ENCODE results near the gene CGB8.

The CGB8 gene

DNA sequence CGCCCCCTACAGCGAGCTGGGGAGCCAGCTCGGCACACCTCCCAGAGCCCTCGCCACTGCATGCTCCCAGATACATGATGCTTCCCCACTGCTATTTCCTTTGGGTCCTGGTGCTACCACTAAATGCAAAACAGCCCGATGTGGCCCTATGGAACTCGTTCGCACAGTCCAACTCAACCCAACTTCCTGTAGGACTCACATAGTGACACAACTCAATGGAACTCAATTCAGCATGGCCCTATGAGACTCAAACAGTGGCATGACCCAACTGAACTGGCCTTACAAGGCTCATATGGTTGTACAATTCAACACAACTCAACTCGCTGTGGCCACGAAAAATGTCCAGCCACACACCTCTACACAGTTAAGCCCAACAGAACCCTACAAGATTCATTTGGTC is 20.1 kb upstream of the CGB8 start:
- TF ChIP-seq FOXP2 (optimal IDR thresholded peaks at IDR 0.05; ENCODE audit: borderline replicate concordance, extremely low read depth, extremely low read length, insufficient read depth) (no peak), TAF1 (IDR thresholded peaks at IDR 0.05; ENCODE audit: borderline replicate concordance, insufficient read depth, low read length) (no peak), SIN3A (IDR thresholded peaks at IDR 0.05; ENCODE audit: borderline replicate concordance, insufficient read depth, low read length) (no peak), POLR2AphosphoS5 (IDR thresholded peaks at IDR 0.05; ENCODE audit: low read depth, low read length) (no peak)
- TF ChIP-seq, protein P1, sequence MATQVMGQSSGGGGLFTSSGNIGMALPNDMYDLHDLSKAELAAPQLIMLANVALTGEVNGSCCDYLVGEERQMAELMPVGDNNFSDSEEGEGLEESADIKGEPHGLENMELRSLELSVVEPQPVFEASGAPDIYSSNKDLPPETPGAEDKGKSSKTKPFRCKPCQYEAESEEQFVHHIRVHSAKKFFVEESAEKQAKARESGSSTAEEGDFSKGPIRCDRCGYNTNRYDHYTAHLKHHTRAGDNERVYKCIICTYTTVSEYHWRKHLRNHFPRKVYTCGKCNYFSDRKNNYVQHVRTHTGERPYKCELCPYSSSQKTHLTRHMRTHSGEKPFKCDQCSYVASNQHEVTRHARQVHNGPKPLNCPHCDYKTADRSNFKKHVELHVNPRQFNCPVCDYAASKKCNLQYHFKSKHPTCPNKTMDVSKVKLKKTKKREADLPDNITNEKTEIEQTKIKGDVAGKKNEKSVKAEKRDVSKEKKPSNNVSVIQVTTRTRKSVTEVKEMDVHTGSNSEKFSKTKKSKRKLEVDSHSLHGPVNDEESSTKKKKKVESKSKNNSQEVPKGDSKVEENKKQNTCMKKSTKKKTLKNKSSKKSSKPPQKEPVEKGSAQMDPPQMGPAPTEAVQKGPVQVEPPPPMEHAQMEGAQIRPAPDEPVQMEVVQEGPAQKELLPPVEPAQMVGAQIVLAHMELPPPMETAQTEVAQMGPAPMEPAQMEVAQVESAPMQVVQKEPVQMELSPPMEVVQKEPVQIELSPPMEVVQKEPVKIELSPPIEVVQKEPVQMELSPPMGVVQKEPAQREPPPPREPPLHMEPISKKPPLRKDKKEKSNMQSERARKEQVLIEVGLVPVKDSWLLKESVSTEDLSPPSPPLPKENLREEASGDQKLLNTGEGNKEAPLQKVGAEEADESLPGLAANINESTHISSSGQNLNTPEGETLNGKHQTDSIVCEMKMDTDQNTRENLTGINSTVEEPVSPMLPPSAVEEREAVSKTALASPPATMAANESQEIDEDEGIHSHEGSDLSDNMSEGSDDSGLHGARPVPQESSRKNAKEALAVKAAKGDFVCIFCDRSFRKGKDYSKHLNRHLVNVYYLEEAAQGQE (IDR thresholded peaks at IDR 0.05; ENCODE audit: insufficient read depth in 1 of 2, low read depth in 2 of 2, low read length in 2 of 2), result no peak

DNA sequence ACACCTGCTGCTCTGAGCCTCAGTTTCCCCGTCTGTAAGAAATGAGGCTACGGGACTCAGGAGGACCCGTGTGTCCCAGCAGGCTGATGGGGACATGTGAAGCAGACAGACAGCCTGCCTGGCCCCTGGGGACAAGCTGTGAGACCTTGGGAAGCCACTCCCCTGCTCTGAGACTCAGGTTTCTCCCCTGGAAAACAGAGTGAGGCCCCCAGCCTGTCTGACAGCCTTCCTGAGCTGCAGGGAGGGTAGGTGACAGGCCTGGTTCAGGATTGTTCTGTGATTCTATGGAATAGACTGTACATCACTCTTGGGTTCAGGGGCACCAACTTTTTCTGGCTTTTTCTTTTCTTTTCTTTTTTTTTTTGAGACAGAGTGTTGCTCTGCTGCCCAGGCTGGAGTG is 18.6 kb upstream of the CGB8 start:
- TF ChIP-seq POLR2AphosphoS5 (IDR thresholded peaks at IDR 0.05; ENCODE audit: low read depth, low read length), result no peak
- TF ChIP-seq FOXP2 (optimal IDR thresholded peaks at IDR 0.05; ENCODE audit: borderline replicate concordance, extremely low read depth, extremely low read length, insufficient read depth), result no peak
- TF ChIP-seq, protein P1 (IDR thresholded peaks at IDR 0.05; ENCODE audit: insufficient read depth in 1 of 2, low read depth in 2 of 2, low read length in 2 of 2), result no peak
- TF ChIP-seq SIN3A (IDR thresholded peaks at IDR 0.05; ENCODE audit: borderline replicate concordance, insufficient read depth, low read length), result no peak
- TF ChIP-seq TAF1 (IDR thresholded peaks at IDR 0.05; ENCODE audit: borderline replicate concordance, insufficient read depth, low read length), result no peak

DNA sequence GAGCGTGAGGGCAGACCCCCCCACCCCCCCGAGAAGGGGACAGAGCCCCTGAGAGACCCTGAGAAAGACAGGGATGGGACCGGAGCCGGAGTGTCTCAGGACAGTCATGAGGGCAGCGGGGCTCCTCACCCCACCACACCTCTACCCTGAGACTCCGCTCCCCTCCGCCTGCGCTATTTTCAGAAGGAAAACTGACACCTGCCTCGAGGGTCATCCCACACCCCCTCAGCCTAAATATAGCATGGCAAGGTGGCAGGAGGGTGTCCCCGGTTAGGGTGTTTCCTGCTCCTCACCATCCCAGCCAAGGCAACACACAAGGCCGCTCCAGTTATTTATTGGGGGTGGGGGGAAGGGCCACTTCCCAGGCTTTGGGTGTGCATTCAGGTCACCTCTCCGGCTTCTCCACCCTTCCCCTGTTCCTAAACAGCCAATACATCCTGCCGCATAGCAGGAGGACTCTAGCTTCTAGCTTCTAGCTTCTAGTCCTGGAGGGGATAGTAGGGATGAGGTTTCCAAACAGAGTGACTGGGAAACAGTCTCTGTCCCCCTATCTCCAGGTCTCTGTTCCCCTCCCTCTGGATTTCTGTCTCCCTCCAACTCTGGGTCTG is 17.1 kb upstream of the CGB8 start:
- TF ChIP-seq TAF1 (IDR thresholded peaks at IDR 0.05; ENCODE audit: borderline replicate concordance, insufficient read depth, low read length) (no peak), SIN3A (IDR thresholded peaks at IDR 0.05; ENCODE audit: borderline replicate concordance, insufficient read depth, low read length) (no peak), FOXP2 (optimal IDR thresholded peaks at IDR 0.05; ENCODE audit: borderline replicate concordance, extremely low read depth, extremely low read length, insufficient read depth) (no peak), POLR2AphosphoS5 (IDR thresholded peaks at IDR 0.05; ENCODE audit: low read depth, low read length) (no peak)

DNA sequence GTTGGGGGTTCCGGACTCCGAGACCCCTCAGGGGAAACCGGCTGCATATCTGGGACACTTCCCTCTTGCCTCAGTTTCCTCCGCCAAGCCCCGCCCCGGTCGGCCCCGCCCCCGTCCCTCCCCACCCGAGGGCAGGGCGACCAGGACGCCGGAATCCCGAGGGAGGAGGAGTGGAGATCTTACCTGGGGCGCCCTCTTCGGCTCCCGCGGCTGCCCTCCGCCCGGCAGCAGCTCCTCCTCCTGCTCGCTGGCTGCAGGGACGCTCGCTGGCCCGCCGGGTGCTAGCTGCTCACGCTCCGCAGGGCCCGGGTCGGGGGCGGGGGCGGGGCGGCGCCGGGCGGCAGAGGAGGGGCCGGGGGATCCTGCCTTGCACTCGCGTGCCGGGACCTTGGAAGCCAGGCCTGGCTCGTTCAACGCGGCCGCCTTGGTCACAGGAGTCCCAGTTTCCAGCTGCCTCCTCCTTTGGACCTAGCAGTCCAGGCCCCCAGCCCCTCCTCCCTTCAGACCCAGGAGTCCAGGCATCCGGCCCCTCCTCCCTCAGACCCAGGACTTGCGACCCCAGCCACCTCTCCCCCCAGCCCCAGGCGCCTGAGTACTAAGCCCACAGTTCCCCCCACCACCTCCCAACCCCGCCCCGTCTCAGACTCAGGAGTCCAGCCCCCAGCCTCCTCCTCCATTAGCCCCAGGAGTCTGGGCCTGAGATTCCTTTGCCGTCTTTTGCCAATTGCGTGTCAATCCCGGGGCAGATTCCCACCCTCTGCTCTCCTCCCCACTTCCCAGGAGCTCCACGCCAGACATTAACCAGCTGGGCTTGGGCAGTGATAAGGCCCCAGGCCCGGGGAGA is 16.1 kb upstream of the CGB8 start, which contains the start of gene NTF4:
Gene NTF4, minus strand, starts transcription at position 51 of the 844 bp plus-strand sequence. CDS start 2,821 bp downstream, outside the sequence.
- TF ChIP-seq POLR2AphosphoS5 (IDR thresholded peaks at IDR 0.05; ENCODE audit: low read depth, low read length) (no peak), TAF1 (IDR thresholded peaks at IDR 0.05; ENCODE audit: borderline replicate concordance, insufficient read depth, low read length) (no peak)

DNA sequence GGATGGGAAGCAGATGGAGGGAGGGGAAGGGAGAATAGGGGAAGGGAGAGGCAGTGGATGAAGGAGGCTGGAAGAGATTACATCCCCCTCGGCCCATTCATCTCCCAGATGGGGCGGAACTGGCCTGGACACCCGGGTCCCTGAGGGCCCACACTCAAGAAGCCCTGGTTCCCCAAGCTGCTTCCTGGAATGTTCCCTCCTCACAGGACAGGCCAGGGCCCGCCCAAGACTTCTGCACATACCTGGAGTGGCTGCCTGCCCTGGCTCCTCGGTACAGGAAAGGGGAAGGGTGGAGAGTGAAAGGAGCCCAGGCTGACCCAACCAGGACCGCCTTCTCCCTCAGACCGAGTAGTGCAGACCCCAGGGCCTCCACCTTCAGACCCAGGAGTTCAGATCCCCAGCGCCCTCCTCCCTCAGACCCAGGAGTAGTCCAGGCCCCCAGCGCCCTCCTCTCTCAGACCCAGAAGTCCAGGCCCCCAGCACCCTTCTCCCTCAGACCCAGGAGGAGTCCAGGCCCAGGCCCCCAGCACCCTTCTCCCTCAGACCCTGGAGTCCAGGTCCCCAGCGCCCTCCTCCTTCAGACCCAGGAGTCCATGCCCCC is 15.2 kb upstream of the CGB8 start:
- no peak for TF ChIP-seq FOXP2 (optimal IDR thresholded peaks at IDR 0.05; ENCODE audit: borderline replicate concordance, extremely low read depth, extremely low read length, insufficient read depth)
- TF ChIP-seq SIN3A (IDR thresholded peaks at IDR 0.05; ENCODE audit: borderline replicate concordance, insufficient read depth, low read length), result no peak
- TF ChIP-seq, protein P1 (IDR thresholded peaks at IDR 0.05; ENCODE audit: insufficient read depth in 1 of 2, low read depth in 2 of 2, low read length in 2 of 2), result no peak
- no peak for TF ChIP-seq POLR2AphosphoS5 (IDR thresholded peaks at IDR 0.05; ENCODE audit: low read depth, low read length)
- no peak for TF ChIP-seq TAF1 (IDR thresholded peaks at IDR 0.05; ENCODE audit: borderline replicate concordance, insufficient read depth, low read length)

All from PFSK-1 (cell line).